ENCODE data around the gene IRF5. TPM values are rescaled to one million over a fixed set of nuclear protein-coding genes. Genes with fewer than 3 reads are reported as not detected.

The IRF5 gene
- total RNA-seq, 4 donors from 2014 or later, result 8.9 to 22.8 (median 18.6) TPM

- no peak overlapping the region for H3K4me3 ChIP-seq
- peaks cover 24% of the 10 kb centered on the region for H3K27me3 ChIP-seq
- no peaks in the 10 kb centered on the region for H3K36me3 ChIP-seq
- no peaks in the 10 kb centered on the region for H3K9me3 ChIP-seq
- TF ChIP-seq CTCF (IDR thresholded peaks at IDR 0.05), result no peak
- no peak for TF ChIP-seq POLR2AphosphoS5 (IDR thresholded peaks at IDR 0.05)
- no peak for TF ChIP-seq EP300 (IDR thresholded peaks at IDR 0.05)
- TF ChIP-seq POLR2A (IDR thresholded peaks at IDR 0.05), result no peak
- peak in 1 of 2 donors; percentile 61 for DNase-seq (ENCODE audit: low spot score in 2 of 2)
- no peak overlapping the region for H3K27ac ChIP-seq
- H3K4me1 ChIP-seq, result no peaks in the 10 kb centered on the region
- WGBS, result 77% methylated on average over 5 of the region's 5 CpGs
Observed at GRCh38 chr7:128923411-128923800, 14.3 kb upstream of the IRF5 start.

GRCh38 chr7:128924707-128925588, 12.8 kb upstream of the IRF5 start:
- no peak overlapping the region for H3K4me3 ChIP-seq
- no peak for DNase-seq (ENCODE audit: low spot score in 2 of 2)
- H3K9me3 ChIP-seq, result no peaks in the 10 kb centered on the region
- H3K4me1 ChIP-seq, result no peaks in the 10 kb centered on the region
- H3K36me3 ChIP-seq, result no peaks in the 10 kb centered on the region
- peaks cover 23% of the 10 kb centered on the region for H3K27me3 ChIP-seq
- TF ChIP-seq POLR2AphosphoS5 (IDR thresholded peaks at IDR 0.05) (no peak), CTCF (IDR thresholded peaks at IDR 0.05) (no peak), EP300 (IDR thresholded peaks at IDR 0.05) (no peak), POLR2A (IDR thresholded peaks at IDR 0.05) (no peak)
- H3K27ac ChIP-seq, result no peak overlapping the region
- WGBS, result 73% methylated on average over 8 of the region's 8 CpGs

- Histone ChIP-seq H3K4me1 (peaks cover 4% of the 10 kb centered on the region), H3K36me3 (no peaks in the 10 kb centered on the region), H3K27me3 (peaks cover 5% of the 10 kb centered on the region), H3K4me3 (no peak overlapping the region), H3K9me3 (no peaks in the 10 kb centered on the region), H3K27ac (no peak overlapping the region)
- peak in 1 of 2 donors; percentile 32 for DNase-seq (ENCODE audit: low spot score in 2 of 2)
- WGBS, result 93% methylated on average over 7 of the region's 8 CpGs
- TF ChIP-seq EP300 (IDR thresholded peaks at IDR 0.05), result no peak
Observed at GRCh38 chr7:128928159-128928813, 9.4 kb upstream of the IRF5 start.

GRCh38 chr7:128928882-128929788, 8.6 kb upstream of the IRF5 start:
- peak; percentile 47 to 57 for DNase-seq (ENCODE audit: low spot score in 2 of 2)
- H3K4me3 ChIP-seq, result no peak overlapping the region
- H3K27me3 ChIP-seq, result peaks cover 5% of the 10 kb centered on the region
- whole genome bisulfite sequencing, result 77% methylated on average over 9 of the region's 14 CpGs
- H3K4me1 ChIP-seq, result peaks cover 7% of the 10 kb centered on the region
- H3K9me3 ChIP-seq, result no peaks in the 10 kb centered on the region
- H3K36me3 ChIP-seq, result no peaks in the 10 kb centered on the region
- no peak for TF ChIP-seq CTCF (IDR thresholded peaks at IDR 0.05)
- no peak for TF ChIP-seq POLR2AphosphoS5 (IDR thresholded peaks at IDR 0.05)
- TF ChIP-seq EP300 (IDR thresholded peaks at IDR 0.05), result no peak
- TF ChIP-seq POLR2A (IDR thresholded peaks at IDR 0.05), result no peak
- H3K27ac ChIP-seq, result no peak overlapping the region

GRCh38 chr7:128931190-128931798, 6.4 kb upstream of the IRF5 start:
- Histone ChIP-seq H3K36me3 (no peaks in the 10 kb centered on the region), H3K27ac (no peak overlapping the region), H3K4me1 (peaks cover 7% of the 10 kb centered on the region), H3K9me3 (no peaks in the 10 kb centered on the region), H3K4me3 (no peak overlapping the region), H3K27me3 (peaks cover 5% of the 10 kb centered on the region)
- TF ChIP-seq POLR2A (IDR thresholded peaks at IDR 0.05), result no peak
- TF ChIP-seq POLR2AphosphoS5 (IDR thresholded peaks at IDR 0.05), result no peak
- TF ChIP-seq EP300 (IDR thresholded peaks at IDR 0.05), result no peak
- no peak for TF ChIP-seq CTCF (IDR thresholded peaks at IDR 0.05)
- DNase-seq (ENCODE audit: low spot score in 2 of 2), result peak; percentile 49 to 67
- WGBS, result 88% methylated on average over 6 of the region's 18 CpGs

Measured in suprapubic skin (tissue), 4 donors.